GM12878 (cell line): ENCODE results near the gene ZNF142. TPM values are rescaled to one million over a fixed set of nuclear protein-coding genes. Genes with fewer than 3 reads are reported as not detected.

Experiments
- ATAC-seq: fragments of 200-7000 bp; cut with Tn5 transposase; 3 replicates; pipeline ENCODE4 v1.9.1; 2020; ENCODE audit warnings: mild to moderate bottlenecking, moderate library complexity
- BruUV-seq: library from RNA; stranded (reverse); fragments of 400-500 nt; replicated peaks from 2 replicates; lab custom pipeline; 2021; lab: Mats Ljungman, UMichigan
- CTCF ChIA-PET: fragments of 300-600 bp; sonication (Branson Sonifier 250); formaldehyde crosslinking; extraction: SDS; loops from one replicate; lab custom pipeline; 2021; ENCODE audit warnings: inconsistent platforms; lab: Yijun Ruan, JAX
- POLR2A ChIA-PET: fragments of 350-600 bp; formaldehyde crosslinking; extraction: SDS; loops from one replicate; lab custom pipeline; 2021; ENCODE audit warnings: inconsistent platforms; lab: Charles Lee
- RAD21 ChIA-PET: fragments of 300-600 bp; sonication (Branson Sonifier 250); formaldehyde crosslinking; loops from one replicate; lab custom pipeline; 2023; ENCODE audit warnings: antibody characterized with exemption; ENCODE audit not compliant: unreplicated experiment; lab: Charles Lee
- SMC1A ChIA-PET: fragments of 300-600 bp; sonication (Branson Sonifier 250); formaldehyde crosslinking; loops from one replicate; lab custom pipeline; 2023; ENCODE audit not compliant: unreplicated experiment, uncharacterized antibody; lab: Charles Lee
- DNase-seq: peaks from one replicate; pipeline ENCODE4 v3.0.0-alpha.2; 2011; ENCODE audit warnings: low read depth, low spot score
- FAIRE-seq: peaks from 3 replicates; lab custom pipeline; 2011; peaks lifted over from hg19 to GRCh38; lab: Jason Lieb, UNC
- H2AFZ ChIP-seq: 2 replicates; pipeline ENCODE4 v1.6.0; 2011; ENCODE audit warnings: low read depth, low read length, control low read depth; ENCODE audit not compliant: control insufficient read depth
- H3K27ac ChIP-seq: 2 replicates; pipeline ENCODE4 v1.5.1; 2011; ENCODE audit warnings: control low read depth; ENCODE audit not compliant: control insufficient read depth, insufficient read depth
- H3K27me3 ChIP-seq, 2 experiments: replicated peaks in 1 of 2; 2 replicates each; pipeline versions ENCODE4 v1.6.0 to v1.6.1; 2011; ENCODE audit warnings: low read length in 1 of 2; ENCODE audit not compliant: control insufficient read depth in 2 of 2, insufficient read depth in 2 of 2
- H3K36me3 ChIP-seq, 2 experiments: 2 replicates each; pipeline ENCODE4 v1.5.1; 2011; ENCODE audit warnings: low read length in 1 of 2; ENCODE audit not compliant: control insufficient read depth in 2 of 2, insufficient read depth in 2 of 2
- H3K4me1 ChIP-seq: 2 replicates; pipeline ENCODE4 v1.6.1; 2011; ENCODE audit warnings: mild to moderate bottlenecking, low read length, moderate library complexity, mixed read lengths; ENCODE audit not compliant: control insufficient read depth, insufficient read depth
- H3K4me2 ChIP-seq: 2 replicates; pipeline ENCODE4 v1.6.0; 2011; ENCODE audit warnings: control low read depth; ENCODE audit not compliant: control insufficient read depth, insufficient read depth
- H3K4me3 ChIP-seq: fragments of 200-600 bp; sonication (generic); 2 replicates; pipeline ENCODE4 v1.5.1; 2016
- H3K79me2 ChIP-seq: 2 replicates; pipeline ENCODE4 v1.6.0; 2011; ENCODE audit warnings: low read length; ENCODE audit not compliant: control insufficient read depth, insufficient read depth
- H3K9ac ChIP-seq: 2 replicates; pipeline ENCODE4 v1.8.0; 2011; ENCODE audit warnings: low read length, control low read depth, mixed read lengths; ENCODE audit not compliant: control insufficient read depth, insufficient read depth
- H3K9me3 ChIP-seq: replicated peaks from 3 replicates; pipeline ENCODE4 v1.5.1; 2011; ENCODE audit warnings: mild to moderate bottlenecking, low read length; ENCODE audit not compliant: control insufficient read depth, insufficient read depth
- H4K20me1 ChIP-seq: 2 replicates; pipeline ENCODE4 v1.6.0; 2011; ENCODE audit not compliant: control insufficient read depth, insufficient read depth
- BACH1 ChIP-seq: fragments of 450-650 bp; IDR thresholded peaks from 2 replicates; pipeline ENCODE4 v1.6.1; 2017; ENCODE audit warnings: mild to moderate bottlenecking, borderline replicate concordance
- BRCA1 ChIP-seq: IDR thresholded peaks from 2 replicates; pipeline ENCODE4 v1.6.1; 2011; ENCODE audit warnings: low read depth, low read length, improper control_type of control experiment
- HDGF ChIP-seq: fragments of 450-650 bp; IDR thresholded peaks from 2 replicates; pipeline ENCODE4 v1.6.1; 2016; ENCODE audit warnings: antibody characterized with exemption
- RAD21 ChIP-seq: IDR thresholded peaks from 2 replicates; pipeline ENCODE4 v1.6.1; 2011; ENCODE audit warnings: mild to moderate bottlenecking, low read depth, low read length, moderate library complexity; ENCODE audit not compliant: insufficient read depth
- RELB ChIP-seq: fragments of 450-650 bp; IDR thresholded peaks from 2 replicates; pipeline ENCODE4 v1.6.1; 2017; ENCODE audit warnings: low read depth, mild to moderate bottlenecking, moderate library complexity
- SREBF2 ChIP-seq: IDR thresholded peaks from 2 replicates; pipeline ENCODE4 v1.6.1; 2012; ENCODE audit warnings: mild to moderate bottlenecking, low read length
- STAT3 ChIP-seq: IDR thresholded peaks from 2 replicates; pipeline ENCODE4 v1.6.1; 2011; ENCODE audit warnings: low read depth, low read length, improper control_type of control experiment
- TBL1XR1 ChIP-seq: IDR thresholded peaks from 2 replicates; pipeline ENCODE4 v1.6.1; 2012; ENCODE audit warnings: low read depth, low read length, improper control_type of control experiment
- YY1 ChIP-seq: IDR thresholded peaks from 2 replicates; pipeline ENCODE4 v1.6.1; 2011; ENCODE audit warnings: low read depth, mild to moderate bottlenecking, low read length
- ZBTB40 ChIP-seq: fragments of 450-650 bp; IDR thresholded peaks from 2 replicates; pipeline ENCODE4 v1.6.1; 2016; ENCODE audit warnings: mild to moderate bottlenecking, moderate library complexity, borderline replicate concordance
- ZSCAN29 ChIP-seq: fragments of 450-650 bp; IDR thresholded peaks from 2 replicates; pipeline ENCODE4 v1.6.1; 2017; ENCODE audit warnings: mild to moderate bottlenecking, moderate library complexity
- WGBS: methylation state at CpG from one replicate; pipeline ENCODE4 v1.1.6; 2016; ENCODE audit warnings: low lambda C conversion rate; ENCODE audit not compliant: insufficient replicate concordance, insufficient coverage; ENCODE audit errors: missing lambda C conversion rate; 5-methylcytosine and 5-hydroxymethylcytosine counted together
- in situ Hi-C: fragments of 300-500 bp; cut with MboI; formaldehyde crosslinking; loops from 9 replicates; pipeline ENCODE4 v1.14.3; 2018; ENCODE audit warnings: mixed read lengths
- intact Hi-C: fragments of 100-400 bp; cut with micrococcal nuclease; formaldehyde crosslinking; loops from one replicate; pipeline ENCODE4 v1.14.2; 2022; ENCODE audit not compliant: unreplicated experiment
- polyA plus RNA-seq, 11 experiments: library from polyadenylated mRNA; depleted of rRNA in 4 of 11; unstranded in 6 of 11; stranded (reverse) in 5 of 11; fragments of >200 nt; fragmentation: Nextera tagmentation in 4 of 11; fragmentation: Illumina TruSeq in 1 of 11; extraction: Ambion mirVana in 4 of 11; extraction: Trizol in 1 of 11; gene quantifications; 1 replicate in 1 of 11; 2 replicates in 10 of 11; pipeline versions ENCODE4 v1.2.1 to v1.2.3, GENCODE V29; 2011 to 2016; ENCODE audit warnings: inconsistent platforms in 2 of 11, missing spikeins in 2 of 11, low read depth in 1 of 11
- total RNA-seq, 4 experiments: library from RNA; depleted of rRNA in 3 of 4; stranded (reverse); fragments of >200 nt in 3 of 4; fragmentation: Illumina TruSeq in 1 of 4; extraction: Trizol in 1 of 4; gene quantifications; 2 replicates each; pipeline versions ENCODE4 v1.2.1 to v1.2.3, GENCODE V29; 2013 to 2021
- TF ChIP-seq, protein P1 (sequence below): fragments of 450-650 bp; conservative IDR thresholded peaks from 2 replicates; pipeline ENCODE4 v1.6.1; 2017; ENCODE audit warnings: mild to moderate bottlenecking, moderate library complexity

ZNF142 gene
- total and polyA plus RNA-seq, 10 of the 15 experiments (the other 5 are each of a cell fraction or from before 2014, with no cell fraction given): 1.3 to 40.9 (median 15.0) TPM

DNA sequence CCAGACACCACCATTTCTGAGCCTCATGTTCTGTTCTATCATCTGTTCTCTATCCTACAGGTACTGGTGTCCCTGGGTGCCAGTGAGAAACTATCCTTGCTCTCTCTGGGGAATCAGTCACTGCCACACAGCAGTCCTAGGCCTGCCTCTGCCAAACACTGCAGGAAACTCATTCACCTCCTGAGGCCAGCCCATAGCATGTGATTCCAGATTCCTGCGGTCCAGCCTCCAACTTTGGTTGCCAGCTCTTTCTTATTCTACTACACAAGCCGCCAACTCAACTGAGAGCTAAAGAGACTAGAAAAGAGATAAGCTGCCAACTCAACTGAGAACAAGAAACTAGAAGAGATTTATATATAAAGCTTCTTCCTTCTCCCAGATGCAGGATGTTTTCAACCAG, 42.4 kb upstream of the ZNF142 start (continued):
- no peak for TF ChIP-seq STAT3
- TF ChIP-seq, protein P1, sequence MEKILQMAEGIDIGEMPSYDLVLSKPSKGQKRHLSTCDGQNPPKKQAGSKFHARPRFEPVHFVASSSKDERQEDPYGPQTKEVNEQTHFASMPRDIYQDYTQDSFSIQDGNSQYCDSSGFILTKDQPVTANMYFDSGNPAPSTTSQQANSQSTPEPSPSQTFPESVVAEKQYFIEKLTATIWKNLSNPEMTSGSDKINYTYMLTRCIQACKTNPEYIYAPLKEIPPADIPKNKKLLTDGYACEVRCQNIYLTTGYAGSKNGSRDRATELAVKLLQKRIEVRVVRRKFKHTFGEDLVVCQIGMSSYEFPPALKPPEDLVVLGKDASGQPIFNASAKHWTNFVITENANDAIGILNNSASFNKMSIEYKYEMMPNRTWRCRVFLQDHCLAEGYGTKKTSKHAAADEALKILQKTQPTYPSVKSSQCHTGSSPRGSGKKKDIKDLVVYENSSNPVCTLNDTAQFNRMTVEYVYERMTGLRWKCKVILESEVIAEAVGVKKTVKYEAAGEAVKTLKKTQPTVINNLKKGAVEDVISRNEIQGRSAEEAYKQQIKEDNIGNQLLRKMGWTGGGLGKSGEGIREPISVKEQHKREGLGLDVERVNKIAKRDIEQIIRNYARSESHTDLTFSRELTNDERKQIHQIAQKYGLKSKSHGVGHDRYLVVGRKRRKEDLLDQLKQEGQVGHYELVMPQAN: no peak
- TF ChIP-seq TBL1XR1: no peak
- TF ChIP-seq RAD21: no peak
- no peak for TF ChIP-seq SREBF2

GRCh38 chr2:218698885-218699284, 39.5 kb upstream of the ZNF142 start:
- POLR2A ChIA-PET: no interaction called here
- RAD21 ChIA-PET: no interaction called here
- intact Hi-C loops: no loop called here
- 95% methylated on average over 8 of the region's 8 CpGs for WGBS
- Histone ChIP-seq H3K27me3 (no peaks in the 10 kb centered on the region), H3K4me3 (no peak overlapping the region), H2AFZ (no peak overlapping the region), H3K4me2 (no peak overlapping the region), H3K9ac (no peak overlapping the region), H4K20me1 (no peaks in the 10 kb centered on the region), H3K4me1 (no peaks in the 10 kb centered on the region), H3K27ac (no peak overlapping the region), H3K79me2 (no peaks in the 10 kb centered on the region), H3K36me3 (peaks cover 0 to 2% of the 10 kb centered on the region in 2 experiments; a peak in 1 of 4 replicates), H3K9me3 (no peaks in the 10 kb centered on the region)
- SMC1A ChIA-PET: interaction anchor here (1.3 kb wide), 1 partner anchor 149 kb away, joined by 3 read pairs; no protein-coding TSS in a partner anchor
- DNase-seq (no peak), FAIRE-seq (no peak), ATAC-seq (no peak)
- CTCF ChIA-PET: no interaction called here
- in situ Hi-C loops: no loop called here
- BruUV-seq: no TSS peak
- TF ChIP-seq BACH1: no peak
- TF ChIP-seq RELB: no peak
- no peak for TF ChIP-seq HDGF
- TF ChIP-seq ZBTB40: no peak
- TF ChIP-seq YY1: no peak
- no peak for TF ChIP-seq ZSCAN29
- TF ChIP-seq BRCA1: no peak
